HEK293 (cell line): ENCODE results near the gene CCDC61.
A peak's percentile ranks its signal among the peaks of the same experiment; 100 is the strongest.

Experiments
- CTCF ChIA-PET: fragments of 350-600 bp; formaldehyde crosslinking; extraction: SDS; loops from one replicate; lab custom pipeline; 2021; ENCODE audit warnings: antibody characterized with exemption; lab: Yijun Ruan, JAX
- POLR2A ChIA-PET: fragments of 300-600 bp; formaldehyde crosslinking; extraction: SDS; loops from one replicate; lab custom pipeline; 2020; ENCODE audit warnings: antibody characterized with exemption, inconsistent platforms; lab: Yijun Ruan, JAX
- H3K27ac ChIP-seq: fragments of 200-500 bp; sonication (Bioruptor generic); 2 replicates; pipeline ENCODE4 v1.5.1; 2014; ENCODE audit warnings: low read depth, low read length, control low read depth, inconsistent platforms; ENCODE audit errors: extremely low read depth
- H3K36me3 ChIP-seq, 2 experiments: fragments of 200-500 bp in 1 of 2; sonication (Bioruptor generic) in 1 of 2; 1 replicate in 1 of 2; 2 replicates in 1 of 2; pipeline ENCODE4 v1.5.1; 2014 to 2017; ENCODE audit warnings: inconsistent platforms in 2 of 2, low read length in 2 of 2; ENCODE audit not compliant: control insufficient read depth in 2 of 2, insufficient read depth in 1 of 2
- H3K4me1 ChIP-seq: fragments of 200-500 bp; sonication (Bioruptor generic); 2 replicates; pipeline ENCODE4 v1.5.1; 2014; ENCODE audit warnings: mild to moderate bottlenecking, low read length, inconsistent platforms; ENCODE audit not compliant: control insufficient read depth, insufficient read depth
- H3K4me3 ChIP-seq: 2 replicates; pipeline ENCODE4 v1.5.1; 2011; ENCODE audit warnings: low read depth, mild to moderate bottlenecking, control low read depth, low read length, moderate library complexity
- H3K9me3 ChIP-seq: fragments of 200-500 bp; sonication (Bioruptor generic); 2 replicates; pipeline ENCODE4 v1.5.1; 2014; ENCODE audit warnings: low read depth, low read length, inconsistent platforms; ENCODE audit not compliant: control insufficient read depth, insufficient read depth
- BCL11A ChIP-seq: fragments of 450-650 bp; formaldehyde crosslinking; IDR thresholded peaks from 2 replicates; pipeline ENCODE4 v1.5.1; 2016; ENCODE audit warnings: low read depth, missing biosample characterization, missing genetic modification characterization
- EGR2 ChIP-seq: fragments of 450-650 bp; formaldehyde crosslinking; IDR thresholded peaks from 2 replicates; pipeline ENCODE4 v1.5.1; 2016; ENCODE audit warnings: low read depth, missing biosample characterization, missing genetic modification characterization
- HOXC10 ChIP-seq: sonication (generic); formaldehyde crosslinking; IDR thresholded peaks from 2 replicates; pipeline ENCODE4 v1.8.1; 2023; ENCODE audit warnings: mild to moderate bottlenecking, missing genetic modification reagents
- KLF10 ChIP-seq: fragments of 450-650 bp; IDR thresholded peaks from 2 replicates; pipeline ENCODE4 v1.5.1; 2018; ENCODE audit warnings: missing biosample characterization, mild to moderate bottlenecking, missing genetic modification characterization
- KLF7 ChIP-seq: fragments of 450-650 bp; formaldehyde crosslinking; IDR thresholded peaks from 2 replicates; pipeline ENCODE4 v1.5.1; 2016; ENCODE audit warnings: missing biosample characterization, missing genetic modification characterization, borderline replicate concordance
- MYNN ChIP-seq: fragments of 450-650 bp; formaldehyde crosslinking; IDR thresholded peaks from 2 replicates; pipeline ENCODE4 v1.5.1; 2016; ENCODE audit warnings: missing biosample characterization, missing genetic modification characterization, borderline replicate concordance
- WT1 ChIP-seq: fragments of 450-650 bp; formaldehyde crosslinking; IDR thresholded peaks from 2 replicates; pipeline ENCODE4 v1.5.1; 2016; ENCODE audit warnings: missing biosample characterization, missing genetic modification characterization
- ZBTB20 ChIP-seq: fragments of 450-650 bp; formaldehyde crosslinking; IDR thresholded peaks from 2 replicates; pipeline ENCODE4 v1.5.1; 2016; ENCODE audit warnings: missing biosample characterization, missing genetic modification characterization
- ZBTB48 ChIP-seq: fragments of 450-650 bp; formaldehyde crosslinking; IDR thresholded peaks from 2 replicates; pipeline ENCODE4 v1.5.1; 2016; ENCODE audit warnings: missing biosample characterization, missing genetic modification characterization
- ZFHX2 ChIP-seq: fragments of 450-650 bp; formaldehyde crosslinking; conservative IDR thresholded peaks from 2 replicates; pipeline ENCODE4 v1.5.1; 2016; ENCODE audit warnings: missing biosample characterization, missing genetic modification characterization
- ZFP3 ChIP-seq: fragments of 450-650 bp; formaldehyde crosslinking; IDR thresholded peaks from 2 replicates; pipeline ENCODE4 v1.5.1; 2016; ENCODE audit warnings: low read depth, missing biosample characterization, missing genetic modification characterization
- ZNF114 ChIP-seq: fragments of 450-650 bp; formaldehyde crosslinking; IDR thresholded peaks from 2 replicates; pipeline ENCODE4 v1.5.0; 2017; ENCODE audit warnings: missing biosample characterization, missing genetic modification characterization
- ZNF121 ChIP-seq: fragments of 450-650 bp; formaldehyde crosslinking; IDR thresholded peaks from 2 replicates; pipeline ENCODE4 v1.5.1; 2016; ENCODE audit warnings: missing biosample characterization, missing genetic modification characterization
- ZNF211 ChIP-seq: fragments of 450-650 bp; formaldehyde crosslinking; IDR thresholded peaks from 2 replicates; pipeline ENCODE4 v1.5.1; 2016; ENCODE audit warnings: low read depth, missing biosample characterization, missing genetic modification characterization
- ZNF214 ChIP-seq: fragments of 450-650 bp; formaldehyde crosslinking; IDR thresholded peaks from 2 replicates; pipeline ENCODE4 v1.5.1; 2017; ENCODE audit warnings: missing biosample characterization, mild to moderate bottlenecking, missing genetic modification characterization, borderline replicate concordance
- ZNF221 ChIP-seq: fragments of 450-650 bp; formaldehyde crosslinking; IDR thresholded peaks from 2 replicates; pipeline ENCODE4 v1.5.1; 2017; ENCODE audit warnings: missing biosample characterization, missing genetic modification characterization, borderline replicate concordance
- ZNF223 ChIP-seq: fragments of 450-650 bp; formaldehyde crosslinking; IDR thresholded peaks from 2 replicates; pipeline ENCODE4 v1.5.1; 2016; ENCODE audit warnings: missing biosample characterization, missing genetic modification characterization
- ZNF37A ChIP-seq: fragments of 450-650 bp; IDR thresholded peaks from 2 replicates; pipeline ENCODE4 v1.5.1; 2018; ENCODE audit warnings: missing biosample characterization, missing genetic modification characterization
- ZNF521 ChIP-seq: fragments of 450-650 bp; formaldehyde crosslinking; IDR thresholded peaks from 2 replicates; pipeline ENCODE4 v1.5.1; 2017; ENCODE audit warnings: missing biosample characterization, mild to moderate bottlenecking, missing genetic modification characterization
- ZNF530 ChIP-seq: fragments of 450-650 bp; formaldehyde crosslinking; IDR thresholded peaks from 2 replicates; pipeline ENCODE4 v1.5.1; 2016; ENCODE audit warnings: low read depth, missing biosample characterization, missing genetic modification characterization
- ZNF610 ChIP-seq: fragments of 450-650 bp; formaldehyde crosslinking; IDR thresholded peaks from 2 replicates; pipeline ENCODE4 v1.5.1; 2016; ENCODE audit warnings: missing biosample characterization, missing genetic modification characterization, borderline replicate concordance
- ZNF629 ChIP-seq: fragments of 450-650 bp; formaldehyde crosslinking; IDR thresholded peaks from 2 replicates; pipeline ENCODE4 v1.5.1; 2017; ENCODE audit warnings: missing biosample characterization, missing genetic modification characterization
- ZNF639 ChIP-seq: fragments of 450-650 bp; formaldehyde crosslinking; IDR thresholded peaks from 2 replicates; pipeline ENCODE4 v1.5.1; 2016; ENCODE audit warnings: missing biosample characterization, missing genetic modification characterization
- ZNF707 ChIP-seq: fragments of 450-650 bp; formaldehyde crosslinking; IDR thresholded peaks from 2 replicates; pipeline ENCODE4 v1.5.1; 2016; ENCODE audit warnings: missing biosample characterization, missing genetic modification characterization
- ZNF830 ChIP-seq: fragments of 450-650 bp; IDR thresholded peaks from 2 replicates; pipeline ENCODE4 v1.5.0; 2018; ENCODE audit warnings: missing biosample characterization, missing genetic modification characterization, low read depth, mild to moderate bottlenecking, moderate library complexity
- TF ChIP-seq, protein P1 (sequence below): fragments of 450-650 bp; formaldehyde crosslinking; IDR thresholded peaks from 2 replicates; pipeline ENCODE4 v1.5.1; 2016; ENCODE audit warnings: missing biosample characterization, missing genetic modification characterization
- TF ChIP-seq, protein P2 (sequence below): fragments of 450-650 bp; formaldehyde crosslinking; IDR thresholded peaks from 2 replicates; pipeline ENCODE4 v1.5.1; 2017; ENCODE audit warnings: missing biosample characterization, missing genetic modification characterization
- TF ChIP-seq, protein P3 (sequence below): fragments of 450-650 bp; formaldehyde crosslinking; optimal IDR thresholded peaks from 2 replicates; pipeline ENCODE3; 2016; ENCODE audit warnings: missing biosample characterization, mild to moderate bottlenecking, missing genetic modification characterization
- TF ChIP-seq, protein P4 (sequence below): fragments of 450-650 bp; formaldehyde crosslinking; IDR thresholded peaks from 2 replicates; pipeline ENCODE4 v1.5.1; 2016; ENCODE audit warnings: missing biosample characterization, missing genetic modification characterization

Gene CCDC61

GRCh38 chr19:45952341-45952685, 43.0 kb upstream of the CCDC61 start (continued):
- no peak for TF ChIP-seq BCL11A (tag by site-specific recombination)
- TF ChIP-seq, all 188 proteins: peak for 0

DNA sequence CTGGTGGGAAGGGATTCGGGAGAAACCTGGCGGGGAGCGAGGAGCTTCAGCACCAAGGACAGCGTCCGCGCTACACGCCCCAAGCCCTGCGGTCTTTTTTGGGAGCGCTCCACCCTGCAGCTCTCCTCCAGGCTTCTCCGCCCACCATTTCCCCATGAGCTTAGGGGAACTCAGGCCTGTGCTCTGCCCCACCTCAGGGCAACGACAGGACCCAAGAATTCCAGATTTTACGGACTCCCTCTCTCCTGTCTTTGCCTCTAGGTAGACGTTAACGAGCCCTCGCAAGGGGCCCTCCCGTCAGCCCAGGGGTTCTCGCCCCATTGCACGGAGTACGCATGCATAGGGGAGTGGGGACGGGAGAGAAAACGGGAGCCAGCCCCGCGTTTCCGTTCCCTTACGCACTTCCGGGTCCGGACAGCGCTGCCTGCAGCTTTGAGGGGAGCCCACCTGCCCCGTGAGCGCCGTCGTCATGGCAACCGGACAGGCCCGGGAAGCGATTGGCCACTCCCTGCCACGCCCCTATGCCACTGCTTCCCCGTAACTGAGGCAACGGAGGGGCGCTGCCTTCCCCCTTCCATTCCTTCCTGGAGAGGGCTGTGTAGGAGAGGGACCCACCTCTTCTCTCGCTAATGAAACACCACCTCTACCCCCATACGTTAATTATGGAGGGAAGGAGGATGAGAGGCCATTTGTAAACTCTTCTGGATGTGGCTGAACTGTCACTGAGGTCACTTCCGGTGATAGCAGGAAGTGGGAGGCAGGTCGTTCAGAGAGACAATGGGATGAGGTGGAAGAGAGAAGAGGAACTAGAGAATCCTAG, 42.4 kb upstream of the CCDC61 start:
- H3K4me1 ChIP-seq = peaks cover 6% of the 10 kb centered on the region; the same call in 1 of the 2 replicates
- H3K27ac ChIP-seq = no peak overlapping the region
- ChIA-PET POLR2A (interaction anchor here (0.9 to 1.6 kb wide), 5 partner anchors 9 to 50 kb away, joined by 3 to 9 read pairs (median 3); partner anchors contain the start of genes CCDC61, MYPOP and NOVA2), CTCF (interaction anchor here (0.7 to 1.3 kb wide), 4 partner anchors 8 to 136 kb away, joined by 3 to 4 read pairs (median 4); no protein-coding TSS in a partner anchor)
- H3K9me3 ChIP-seq = no peaks in the 10 kb centered on the region
- H3K36me3 ChIP-seq = peaks cover 0 to 3% of the 10 kb centered on the region in 2 experiments; a peak in 1 of 3 replicates
- H3K4me3 ChIP-seq = peak overlapping the region; percentile 49
- no peak for TF ChIP-seq ZNF121 (tag by site-specific recombination)
- TF ChIP-seq, protein P1, sequence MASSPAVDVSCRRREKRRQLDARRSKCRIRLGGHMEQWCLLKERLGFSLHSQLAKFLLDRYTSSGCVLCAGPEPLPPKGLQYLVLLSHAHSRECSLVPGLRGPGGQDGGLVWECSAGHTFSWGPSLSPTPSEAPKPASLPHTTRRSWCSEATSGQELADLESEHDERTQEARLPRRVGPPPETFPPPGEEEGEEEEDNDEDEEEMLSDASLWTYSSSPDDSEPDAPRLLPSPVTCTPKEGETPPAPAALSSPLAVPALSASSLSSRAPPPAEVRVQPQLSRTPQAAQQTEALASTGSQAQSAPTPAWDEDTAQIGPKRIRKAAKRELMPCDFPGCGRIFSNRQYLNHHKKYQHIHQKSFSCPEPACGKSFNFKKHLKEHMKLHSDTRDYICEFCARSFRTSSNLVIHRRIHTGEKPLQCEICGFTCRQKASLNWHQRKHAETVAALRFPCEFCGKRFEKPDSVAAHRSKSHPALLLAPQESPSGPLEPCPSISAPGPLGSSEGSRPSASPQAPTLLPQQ (tag by site-specific recombination) = peak; percentile 89
- no peak for TF ChIP-seq ZNF530 (tag by site-specific recombination)
- TF ChIP-seq ZNF214 (tag by site-specific recombination) = no peak
- TF ChIP-seq ZNF223 (tag by site-specific recombination) = no peak
- TF ChIP-seq, protein P2, sequence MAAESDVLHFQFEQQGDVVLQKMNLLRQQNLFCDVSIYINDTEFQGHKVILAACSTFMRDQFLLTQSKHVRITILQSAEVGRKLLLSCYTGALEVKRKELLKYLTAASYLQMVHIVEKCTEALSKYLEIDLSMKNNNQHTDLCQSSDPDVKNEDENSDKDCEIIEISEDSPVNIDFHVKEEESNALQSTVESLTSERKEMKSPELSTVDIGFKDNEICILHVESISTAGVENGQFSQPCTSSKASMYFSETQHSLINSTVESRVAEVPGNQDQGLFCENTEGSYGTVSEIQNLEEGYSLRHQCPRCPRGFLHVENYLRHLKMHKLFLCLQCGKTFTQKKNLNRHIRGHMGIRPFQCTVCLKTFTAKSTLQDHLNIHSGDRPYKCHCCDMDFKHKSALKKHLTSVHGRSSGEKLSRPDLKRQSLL = no peak
- no peak for TF ChIP-seq ZNF639 (tag by site-specific recombination)
- no peak for TF ChIP-seq ZFP3 (tag by site-specific recombination)
- TF ChIP-seq ZNF610 (tag by site-specific recombination) = no peak
- TF ChIP-seq ZNF830 = no peak
- TF ChIP-seq WT1 (tag by site-specific recombination) = no peak
- TF ChIP-seq ZNF114 (tag by site-specific recombination) = no peak
- no peak for TF ChIP-seq ZNF521 (tag by site-specific recombination)
- 0 out of 2 replicates have a peak, but pooled peaks have one; percentile 4 for TF ChIP-seq EGR2 (tag by site-specific recombination)
- peak; percentile 39; the same call in 1 of the 2 replicates for TF ChIP-seq ZBTB20 (tag by site-specific recombination)
- TF ChIP-seq, protein P3, sequence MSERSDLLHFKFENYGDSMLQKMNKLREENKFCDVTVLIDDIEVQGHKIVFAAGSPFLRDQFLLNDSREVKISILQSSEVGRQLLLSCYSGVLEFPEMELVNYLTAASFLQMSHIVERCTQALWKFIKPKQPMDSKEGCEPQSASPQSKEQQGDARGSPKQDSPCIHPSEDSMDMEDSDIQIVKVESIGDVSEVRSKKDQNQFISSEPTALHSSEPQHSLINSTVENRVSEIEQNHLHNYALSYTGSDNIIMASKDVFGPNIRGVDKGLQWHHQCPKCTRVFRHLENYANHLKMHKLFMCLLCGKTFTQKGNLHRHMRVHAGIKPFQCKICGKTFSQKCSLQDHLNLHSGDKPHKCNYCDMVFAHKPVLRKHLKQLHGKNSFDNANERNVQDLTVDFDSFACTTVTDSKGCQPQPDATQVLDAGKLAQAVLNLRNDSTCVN (tag by site-specific recombination) = peak; percentile 46
- no peak for TF ChIP-seq HOXC10 (CRISPR knock-in tag)
- no peak for TF ChIP-seq ZNF211 (tag by site-specific recombination)
- TF ChIP-seq ZNF37A = no peak
- peak; percentile 60 for TF ChIP-seq ZFHX2 (tag by site-specific recombination)
- TF ChIP-seq KLF10 (tag by site-specific recombination) = peak; percentile 97
- TF ChIP-seq ZNF707 (tag by site-specific recombination) = no peak
- peak; percentile 78 for TF ChIP-seq ZNF629 (tag by site-specific recombination)
- TF ChIP-seq ZBTB48 = peak; percentile 94
- TF ChIP-seq ZNF221 = no peak
- TF ChIP-seq KLF7 (tag by site-specific recombination) = no peak
- TF ChIP-seq, protein P4, sequence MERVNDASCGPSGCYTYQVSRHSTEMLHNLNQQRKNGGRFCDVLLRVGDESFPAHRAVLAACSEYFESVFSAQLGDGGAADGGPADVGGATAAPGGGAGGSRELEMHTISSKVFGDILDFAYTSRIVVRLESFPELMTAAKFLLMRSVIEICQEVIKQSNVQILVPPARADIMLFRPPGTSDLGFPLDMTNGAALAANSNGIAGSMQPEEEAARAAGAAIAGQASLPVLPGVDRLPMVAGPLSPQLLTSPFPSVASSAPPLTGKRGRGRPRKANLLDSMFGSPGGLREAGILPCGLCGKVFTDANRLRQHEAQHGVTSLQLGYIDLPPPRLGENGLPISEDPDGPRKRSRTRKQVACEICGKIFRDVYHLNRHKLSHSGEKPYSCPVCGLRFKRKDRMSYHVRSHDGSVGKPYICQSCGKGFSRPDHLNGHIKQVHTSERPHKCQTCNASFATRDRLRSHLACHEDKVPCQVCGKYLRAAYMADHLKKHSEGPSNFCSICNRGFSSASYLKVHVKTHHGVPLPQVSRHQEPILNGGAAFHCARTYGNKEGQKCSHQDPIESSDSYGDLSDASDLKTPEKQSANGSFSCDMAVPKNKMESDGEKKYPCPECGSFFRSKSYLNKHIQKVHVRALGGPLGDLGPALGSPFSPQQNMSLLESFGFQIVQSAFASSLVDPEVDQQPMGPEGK (tag by site-specific recombination) = peak; percentile 67; the same call in 1 of the 2 replicates
- no peak for TF ChIP-seq BCL11A (tag by site-specific recombination)
- no peak for TF ChIP-seq MYNN (tag by site-specific recombination)
